Peyer's patch (tissue), 4 donors: Measurements from ENCODE around the gene LAMC2.

Experiments used
- POLR2A ChIP-seq, 2 donors: fragments of 450-650 bp; IDR thresholded peaks; one replicate each; pipeline ENCODE4 v1.5.1; 2017; ENCODE audit warnings: antibody characterized with exemption in 2 of 2, mild to moderate bottlenecking in 2 of 2, moderate library complexity in 2 of 2
- TF ChIP-seq, protein P1 (sequence below), 6 experiments: fragments of 450-650 bp in 4 of 6; fragments of 200-600 bp in 2 of 6; sonication (generic) in 1 of 6; IDR thresholded peaks; one replicate each; pipeline ENCODE4 v1.5.1; 2017 to 2019; ENCODE audit warnings: antibody characterized with exemption in 6 of 6, mild to moderate bottlenecking in 3 of 6, moderate library complexity in 1 of 6

DNA sequence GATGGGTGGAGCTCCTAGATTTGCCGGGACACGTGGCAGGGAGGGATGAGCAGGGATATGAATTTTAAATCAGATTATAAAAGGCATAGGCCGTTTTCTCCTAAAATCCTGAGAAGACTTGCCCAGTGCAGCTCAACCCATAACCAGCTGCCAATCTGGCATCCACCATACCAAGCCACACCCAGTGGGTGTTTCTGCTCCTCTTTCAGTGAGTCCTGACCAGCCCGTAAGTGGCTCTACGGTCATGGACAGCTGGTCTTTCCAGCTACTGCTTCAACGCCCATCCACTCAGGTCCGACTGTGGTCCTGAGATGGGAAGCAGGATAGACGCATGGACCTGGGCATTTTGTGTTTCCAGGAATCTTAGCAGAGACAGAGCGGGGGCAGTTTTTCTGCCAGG, 107.2 kb downstream of the LAMC2 start:
- TF ChIP-seq POLR2A (IDR thresholded peaks at IDR 0.05), result no peak
- TF ChIP-seq, protein P1, sequence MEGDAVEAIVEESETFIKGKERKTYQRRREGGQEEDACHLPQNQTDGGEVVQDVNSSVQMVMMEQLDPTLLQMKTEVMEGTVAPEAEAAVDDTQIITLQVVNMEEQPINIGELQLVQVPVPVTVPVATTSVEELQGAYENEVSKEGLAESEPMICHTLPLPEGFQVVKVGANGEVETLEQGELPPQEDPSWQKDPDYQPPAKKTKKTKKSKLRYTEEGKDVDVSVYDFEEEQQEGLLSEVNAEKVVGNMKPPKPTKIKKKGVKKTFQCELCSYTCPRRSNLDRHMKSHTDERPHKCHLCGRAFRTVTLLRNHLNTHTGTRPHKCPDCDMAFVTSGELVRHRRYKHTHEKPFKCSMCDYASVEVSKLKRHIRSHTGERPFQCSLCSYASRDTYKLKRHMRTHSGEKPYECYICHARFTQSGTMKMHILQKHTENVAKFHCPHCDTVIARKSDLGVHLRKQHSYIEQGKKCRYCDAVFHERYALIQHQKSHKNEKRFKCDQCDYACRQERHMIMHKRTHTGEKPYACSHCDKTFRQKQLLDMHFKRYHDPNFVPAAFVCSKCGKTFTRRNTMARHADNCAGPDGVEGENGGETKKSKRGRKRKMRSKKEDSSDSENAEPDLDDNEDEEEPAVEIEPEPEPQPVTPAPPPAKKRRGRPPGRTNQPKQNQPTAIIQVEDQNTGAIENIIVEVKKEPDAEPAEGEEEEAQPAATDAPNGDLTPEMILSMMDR (IDR thresholded peaks at IDR 0.05), result no peak
